ENCODE measurements around the gene CCDC71L. TPM values are rescaled to one million over a fixed set of nuclear protein-coding genes. Genes with fewer than 3 reads are reported as not detected.

The CCDC71L gene
- polyA plus RNA-seq, 1 of the 3 experiments (the other 2 are of a cell fraction), result 30.0 TPM

- no peaks in the 10 kb centered on the region for H3K9me2 ChIP-seq
- no peak overlapping the region for H3K9ac ChIP-seq
- no peak overlapping the region for H3K4me2 ChIP-seq
- H3K4me1 ChIP-seq (ENCODE audit: control insufficient read depth in 1 of 2, insufficient read depth in 2 of 2, low read depth in 1 of 2, low read length in 1 of 2), result no peaks in the 10 kb centered on the region; a peak in 1 of 4 replicates
- no peak for TF ChIP-seq TEAD4 (IDR thresholded peaks at IDR 0.05; ENCODE audit: borderline replicate concordance, insufficient read depth)
- TF ChIP-seq FOXM1 (IDR thresholded peaks at IDR 0.05; ENCODE audit: low read depth), result no peak
- TF ChIP-seq RFX5 (IDR thresholded peaks at IDR 0.05; ENCODE audit: low read length), result no peak
- TF ChIP-seq, protein P1, sequence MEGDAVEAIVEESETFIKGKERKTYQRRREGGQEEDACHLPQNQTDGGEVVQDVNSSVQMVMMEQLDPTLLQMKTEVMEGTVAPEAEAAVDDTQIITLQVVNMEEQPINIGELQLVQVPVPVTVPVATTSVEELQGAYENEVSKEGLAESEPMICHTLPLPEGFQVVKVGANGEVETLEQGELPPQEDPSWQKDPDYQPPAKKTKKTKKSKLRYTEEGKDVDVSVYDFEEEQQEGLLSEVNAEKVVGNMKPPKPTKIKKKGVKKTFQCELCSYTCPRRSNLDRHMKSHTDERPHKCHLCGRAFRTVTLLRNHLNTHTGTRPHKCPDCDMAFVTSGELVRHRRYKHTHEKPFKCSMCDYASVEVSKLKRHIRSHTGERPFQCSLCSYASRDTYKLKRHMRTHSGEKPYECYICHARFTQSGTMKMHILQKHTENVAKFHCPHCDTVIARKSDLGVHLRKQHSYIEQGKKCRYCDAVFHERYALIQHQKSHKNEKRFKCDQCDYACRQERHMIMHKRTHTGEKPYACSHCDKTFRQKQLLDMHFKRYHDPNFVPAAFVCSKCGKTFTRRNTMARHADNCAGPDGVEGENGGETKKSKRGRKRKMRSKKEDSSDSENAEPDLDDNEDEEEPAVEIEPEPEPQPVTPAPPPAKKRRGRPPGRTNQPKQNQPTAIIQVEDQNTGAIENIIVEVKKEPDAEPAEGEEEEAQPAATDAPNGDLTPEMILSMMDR (IDR thresholded peaks at IDR 0.05), result no peak
- TF ChIP-seq NFIC (IDR thresholded peaks at IDR 0.05; ENCODE audit: borderline replicate concordance), result no peak
- TF ChIP-seq, protein P2, sequence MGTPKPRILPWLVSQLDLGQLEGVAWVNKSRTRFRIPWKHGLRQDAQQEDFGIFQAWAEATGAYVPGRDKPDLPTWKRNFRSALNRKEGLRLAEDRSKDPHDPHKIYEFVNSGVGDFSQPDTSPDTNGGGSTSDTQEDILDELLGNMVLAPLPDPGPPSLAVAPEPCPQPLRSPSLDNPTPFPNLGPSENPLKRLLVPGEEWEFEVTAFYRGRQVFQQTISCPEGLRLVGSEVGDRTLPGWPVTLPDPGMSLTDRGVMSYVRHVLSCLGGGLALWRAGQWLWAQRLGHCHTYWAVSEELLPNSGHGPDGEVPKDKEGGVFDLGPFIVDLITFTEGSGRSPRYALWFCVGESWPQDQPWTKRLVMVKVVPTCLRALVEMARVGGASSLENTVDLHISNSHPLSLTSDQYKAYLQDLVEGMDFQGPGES (IDR thresholded peaks at IDR 0.05; ENCODE audit: low read depth, low read length), result no peak
- TF ChIP-seq RXRA (IDR thresholded peaks at IDR 0.05; ENCODE audit: borderline replicate concordance, low read depth), result no peak
- no peak for TF ChIP-seq SIN3A (IDR thresholded peaks at IDR 0.05; ENCODE audit: borderline replicate concordance, low read depth, low read length)
- TF ChIP-seq JUND (IDR thresholded peaks at IDR 0.05), result no peak
- TF ChIP-seq FOXJ3 (CRISPR knock-in tag; IDR thresholded peaks at IDR 0.05), result no peak
- TF ChIP-seq FOSL2 (IDR thresholded peaks at IDR 0.05; ENCODE audit: borderline replicate concordance, low read depth), result no peak
- no peak for TF ChIP-seq USF1 (IDR thresholded peaks at IDR 0.05; ENCODE audit: borderline replicate concordance, low read depth)
- TF ChIP-seq MXI1 (IDR thresholded peaks at IDR 0.05; ENCODE audit: low read depth, low read length), result no peak
- no peak for TF ChIP-seq RAD21 (IDR thresholded peaks at IDR 0.05; ENCODE audit: low read length)
- TF ChIP-seq TAF1 (IDR thresholded peaks at IDR 0.05; ENCODE audit: borderline replicate concordance, low read depth, low read length), result no peak
- no peak for TF ChIP-seq ELF1 (IDR thresholded peaks at IDR 0.05)
- no peak for TF ChIP-seq YY1 (IDR thresholded peaks at IDR 0.05; ENCODE audit: low read depth)
- TF ChIP-seq, protein P3, sequence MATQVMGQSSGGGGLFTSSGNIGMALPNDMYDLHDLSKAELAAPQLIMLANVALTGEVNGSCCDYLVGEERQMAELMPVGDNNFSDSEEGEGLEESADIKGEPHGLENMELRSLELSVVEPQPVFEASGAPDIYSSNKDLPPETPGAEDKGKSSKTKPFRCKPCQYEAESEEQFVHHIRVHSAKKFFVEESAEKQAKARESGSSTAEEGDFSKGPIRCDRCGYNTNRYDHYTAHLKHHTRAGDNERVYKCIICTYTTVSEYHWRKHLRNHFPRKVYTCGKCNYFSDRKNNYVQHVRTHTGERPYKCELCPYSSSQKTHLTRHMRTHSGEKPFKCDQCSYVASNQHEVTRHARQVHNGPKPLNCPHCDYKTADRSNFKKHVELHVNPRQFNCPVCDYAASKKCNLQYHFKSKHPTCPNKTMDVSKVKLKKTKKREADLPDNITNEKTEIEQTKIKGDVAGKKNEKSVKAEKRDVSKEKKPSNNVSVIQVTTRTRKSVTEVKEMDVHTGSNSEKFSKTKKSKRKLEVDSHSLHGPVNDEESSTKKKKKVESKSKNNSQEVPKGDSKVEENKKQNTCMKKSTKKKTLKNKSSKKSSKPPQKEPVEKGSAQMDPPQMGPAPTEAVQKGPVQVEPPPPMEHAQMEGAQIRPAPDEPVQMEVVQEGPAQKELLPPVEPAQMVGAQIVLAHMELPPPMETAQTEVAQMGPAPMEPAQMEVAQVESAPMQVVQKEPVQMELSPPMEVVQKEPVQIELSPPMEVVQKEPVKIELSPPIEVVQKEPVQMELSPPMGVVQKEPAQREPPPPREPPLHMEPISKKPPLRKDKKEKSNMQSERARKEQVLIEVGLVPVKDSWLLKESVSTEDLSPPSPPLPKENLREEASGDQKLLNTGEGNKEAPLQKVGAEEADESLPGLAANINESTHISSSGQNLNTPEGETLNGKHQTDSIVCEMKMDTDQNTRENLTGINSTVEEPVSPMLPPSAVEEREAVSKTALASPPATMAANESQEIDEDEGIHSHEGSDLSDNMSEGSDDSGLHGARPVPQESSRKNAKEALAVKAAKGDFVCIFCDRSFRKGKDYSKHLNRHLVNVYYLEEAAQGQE (IDR thresholded peaks at IDR 0.05; ENCODE audit: low read depth, low read length), result no peak
- TF ChIP-seq POLR2AphosphoS5 (IDR thresholded peaks at IDR 0.05; ENCODE audit: low read depth, low read length), result no peak
- TF ChIP-seq MEF2A (IDR thresholded peaks at IDR 0.05; ENCODE audit: borderline replicate concordance, low read depth), result no peak
- peaks cover 9% of the 10 kb centered on the region for H3F3A ChIP-seq (replicated peaks; ENCODE audit: insufficient read depth)
- CTCF ChIA-PET, result interaction anchor here (0.9 to 1.9 kb wide), 3 partner anchors 8 to 12 kb away, joined by 3 to 5 read pairs (median 3); no protein-coding TSS in a partner anchor
- no peak overlapping the region for H3K27ac ChIP-seq (ENCODE audit: low read depth in 2 of 2, low read length in 1 of 2)
- no peaks in the 10 kb centered on the region for H3K9me3 ChIP-seq
- no peak for DNase-seq
- no peak overlapping the region for H2AFZ ChIP-seq (ENCODE audit: low read depth)
- POLR2A ChIA-PET, result no interaction called here
- H3K27me3 ChIP-seq (ENCODE audit: insufficient read depth), result no peaks in the 10 kb centered on the region
- peaks cover 11% of the 10 kb centered on the region for H3K79me2 ChIP-seq (ENCODE audit: insufficient read depth)
- peaks cover 0 to 6% of the 10 kb centered on the region in 2 experiments for H3K36me3 ChIP-seq (replicated peaks in 1 of 2; ENCODE audit: control insufficient read depth in 1 of 2, insufficient read depth in 2 of 2, low read length in 1 of 2)
- no peaks in the 10 kb centered on the region for H4K20me1 ChIP-seq (ENCODE audit: insufficient read depth)
- H3K4me3 ChIP-seq (ENCODE audit: low read depth in 2 of 2, low read length in 1 of 2), result no peak overlapping the region
Measured at GRCh38 chr7:106652092-106652491, 8.9 kb downstream of the CCDC71L start.
